GM23338 (cell line): ENCODE results near the gene EXOC3L1. TPM values are rescaled to one million over a fixed set of nuclear protein-coding genes. Genes with fewer than 3 reads are reported as not detected.
A peak's percentile ranks its signal among the peaks of the same experiment; 100 is the strongest.

ENCODE experiments used
- ATAC-seq: fragments of 200-7000 bp; cut with Tn5 transposase; 3 replicates; pipeline ENCODE4 v1.9.1; 2020
- DNase-seq: peaks from one replicate; pipeline ENCODE4 v3.0.0-alpha.2; 2015; ENCODE audit warnings: low spot score
- H2AFZ ChIP-seq: fragments of 200-600 bp; sonication (generic); 2 replicates; pipeline ENCODE4 v1.8.0; 2016; ENCODE audit warnings: antibody characterized with exemption, mild to moderate bottlenecking, moderate library complexity
- H3F3A ChIP-seq: fragments of 200-600 bp; sonication (generic); replicated peaks from 2 replicates; pipeline ENCODE4 v1.8.0; 2017; ENCODE audit warnings: antibody characterized with exemption, mixed run types, low read depth
- H3K27ac ChIP-seq: fragments of 200-600 bp; sonication (generic); 2 replicates; pipeline ENCODE4 v1.6.1; 2016; ENCODE audit warnings: low read depth
- H3K27me3 ChIP-seq: fragments of 200-600 bp; sonication (generic); 2 replicates; pipeline ENCODE4 v1.8.0; 2016; ENCODE audit warnings: mild to moderate bottlenecking, mixed run types, moderate library complexity; ENCODE audit not compliant: insufficient read depth
- H3K36me3 ChIP-seq: fragments of 200-600 bp; sonication (generic); 2 replicates; pipeline ENCODE4 v1.8.0; 2016; ENCODE audit warnings: mild to moderate bottlenecking; ENCODE audit not compliant: insufficient read depth
- H3K4me1 ChIP-seq: fragments of 200-600 bp; sonication (generic); 2 replicates; pipeline ENCODE4 v1.8.0; 2016; ENCODE audit warnings: mild to moderate bottlenecking, moderate library complexity; ENCODE audit not compliant: insufficient read depth
- H3K4me2 ChIP-seq: fragments of 200-600 bp; sonication (generic); 2 replicates; pipeline ENCODE4 v1.7.1; 2017; ENCODE audit warnings: mixed run types
- H3K4me3 ChIP-seq: fragments of 200-600 bp; sonication (generic); 2 replicates; pipeline ENCODE4 v1.6.1; 2016; ENCODE audit warnings: mixed run types
- H3K79me2 ChIP-seq: fragments of 200-600 bp; sonication (generic); replicated peaks from 2 replicates; pipeline ENCODE4 v1.8.0; 2017; ENCODE audit warnings: mild to moderate bottlenecking; ENCODE audit not compliant: insufficient read depth
- H3K9me2 ChIP-seq: fragments of 200-600 bp; sonication (generic); 2 replicates; pipeline ENCODE4 v1.8.0; 2017; ENCODE audit not compliant: insufficient read depth
- H4K20me1 ChIP-seq: fragments of 200-600 bp; sonication (generic); replicated peaks from 2 replicates; pipeline ENCODE4 v1.8.0; 2017; ENCODE audit warnings: mild to moderate bottlenecking; ENCODE audit not compliant: insufficient read depth
- H3K27ac Mint-ChIP-seq: 2 replicates; pipeline ENCODE4 v1.8.0; 2020; ENCODE audit warnings: inconsistent platforms, mild to moderate bottlenecking, moderate library complexity, mixed read lengths
- H3K27me3 Mint-ChIP-seq: 3 replicates; pipeline ENCODE4 v1.8.0; 2022; ENCODE audit warnings: low read depth, mild to moderate bottlenecking, moderate library complexity, mixed read lengths, inconsistent platforms; ENCODE audit not compliant: insufficient read depth, poor library complexity
- H3K36me3 Mint-ChIP-seq: 3 replicates; pipeline ENCODE4 v1.8.0; 2021; ENCODE audit warnings: low read depth, mild to moderate bottlenecking, inconsistent platforms, moderate library complexity, mixed read lengths
- H3K4me1 Mint-ChIP-seq: 3 replicates; pipeline ENCODE4 v1.8.0; 2020; ENCODE audit warnings: mild to moderate bottlenecking, inconsistent platforms, mixed read lengths
- H3K4me3 Mint-ChIP-seq: 3 replicates; pipeline ENCODE4 v1.8.0; 2021; ENCODE audit warnings: moderate library complexity, mild to moderate bottlenecking, inconsistent platforms, mixed read lengths
- H3K9me3 Mint-ChIP-seq: 3 replicates; pipeline ENCODE4 v1.8.0; 2020; ENCODE audit warnings: moderate library complexity, mild to moderate bottlenecking, inconsistent platforms, mixed read lengths
- CREB1 ChIP-seq: fragments of 250-450 bp; sonication (Bioruptor Pico); IDR thresholded peaks from 2 replicates; pipeline ENCODE4 v1.5.0; 2020; ENCODE audit warnings: low read depth, mild to moderate bottlenecking, moderate library complexity
- EZH2 ChIP-seq: fragments of 200-600 bp; sonication (generic); IDR thresholded peaks from one replicate; pipeline ENCODE4 v1.8.0; 2017; ENCODE audit warnings: antibody characterized with exemption, mild to moderate bottlenecking, low read depth; ENCODE audit not compliant: unreplicated experiment
- EZH2phosphoT487 ChIP-seq: fragments of 200-600 bp; sonication (generic); IDR thresholded peaks from one replicate; pipeline ENCODE4 v1.8.1; 2018; ENCODE audit warnings: antibody characterized with exemption; ENCODE audit not compliant: unreplicated experiment
- JUNB ChIP-seq: IDR thresholded peaks from one replicate; pipeline ENCODE4 v1.6.1; 2016; ENCODE audit warnings: antibody characterized with exemption; ENCODE audit not compliant: unreplicated experiment
- NANOG ChIP-seq: IDR thresholded peaks from 2 replicates; pipeline ENCODE4 v1.6.1; 2016; ENCODE audit warnings: antibody characterized with exemption, borderline replicate concordance
- POLR2AphosphoS5 ChIP-seq: IDR thresholded peaks from 2 replicates; pipeline ENCODE4 v1.6.1; 2016; ENCODE audit warnings: antibody characterized with exemption, low read depth
- REST ChIP-seq: IDR thresholded peaks from one replicate; pipeline ENCODE4 v1.6.1; 2018; ENCODE audit warnings: antibody characterized with exemption; ENCODE audit not compliant: unreplicated experiment
- STAT1 ChIP-seq: IDR thresholded peaks from one replicate; pipeline ENCODE4 v1.6.1; 2016; ENCODE audit warnings: antibody characterized with exemption; ENCODE audit not compliant: unreplicated experiment
- ZNF114 ChIP-seq: fragments of 250-450 bp; sonication (Bioruptor Pico); IDR thresholded peaks from 2 replicates; pipeline ENCODE4 v1.5.0; 2020; ENCODE audit warnings: mild to moderate bottlenecking, moderate library complexity
- ZNF462 ChIP-seq: fragments of 250-450 bp; sonication (Bioruptor Pico); IDR thresholded peaks from 2 replicates; pipeline ENCODE4 v1.5.0; 2020; ENCODE audit warnings: mild to moderate bottlenecking, moderate library complexity
- polyA plus RNA-seq: library from polyadenylated mRNA; unstranded; fragments of >200 nt; fragmentation: Nextera tagmentation; extraction: Ambion mirVana; gene quantifications from 2 replicates; pipeline ENCODE4 v1.2.1, GENCODE V29; 2016
- total RNA-seq: library from RNA; depleted of rRNA; stranded (reverse); fragments of >200 nt; shearing (Covaris generic); gene quantifications from 2 replicates; pipeline ENCODE4 v1.2.3, GENCODE V29; 2014

Gene EXOC3L1
- total and polyA plus RNA-seq, 2 experiments from 2014 or later: 1.1 to 2.3 TPM

- DNase-seq (no peak), ATAC-seq (no peak; the same call in 2 of the 3 replicates)
- Histone ChIP-seq H3F3A (peaks cover 23% of the 10 kb centered on the region; the same call in 1 of the 2 replicates), H3K36me3 (no peaks in the 10 kb centered on the region), H2AFZ (peak overlapping the region; percentile 81; the same call in 1 of the 2 replicates), H3K4me1 (peaks cover 33% of the 10 kb centered on the region), H3K4me3 (peak overlapping the region; percentile 63), H3K27ac (no peak overlapping the region), H3K79me2 (no peaks in the 10 kb centered on the region), H3K9me2 (no peaks in the 10 kb centered on the region), H3K4me2 (peak overlapping the region; percentile 88), H4K20me1 (peaks cover 11% of the 10 kb centered on the region), H3K27me3 (peaks cover 78% of the 10 kb centered on the region)
- H3K27me3 Mint-ChIP-seq: peaks cover 82% of the 10 kb centered on the region
- no peaks in the 10 kb centered on the region; the same call in 1 of the 3 replicates for H3K9me3 Mint-ChIP-seq
- peak; percentile 64 for TF ChIP-seq EZH2
- TF ChIP-seq CREB1 (CRISPR knock-in tag): no peak
- peaks cover 3% of the 10 kb centered on the region; the same call in 2 of the 3 replicates for H3K36me3 Mint-ChIP-seq
- H3K4me3 Mint-ChIP-seq: peak overlapping the region; percentile 76; the same call in 2 of the 3 replicates
- no peak overlapping the region for H3K27ac Mint-ChIP-seq
- H3K4me1 Mint-ChIP-seq: peaks cover 34% of the 10 kb centered on the region
Observed at GRCh38 chr16:67174706-67175231, 15.2 kb downstream of the EXOC3L1 start.

- Mint-ChIP-seq H3K27ac (no peak overlapping the region), H3K4me1 (peaks cover 38% of the 10 kb centered on the region), H3K4me3 (peak overlapping the region; percentile 76), H3K36me3 (peaks cover 3% of the 10 kb centered on the region; the same call in 2 of the 3 replicates), H3K27me3 (peaks cover 86% of the 10 kb centered on the region), H3K9me3 (no peaks in the 10 kb centered on the region; the same call in 1 of the 3 replicates)
- Histone ChIP-seq H3K27me3 (peaks cover 85% of the 10 kb centered on the region), H3K36me3 (no peaks in the 10 kb centered on the region), H4K20me1 (peaks cover 11% of the 10 kb centered on the region), H3K4me1 (peaks cover 34% of the 10 kb centered on the region), H3F3A (peaks cover 23% of the 10 kb centered on the region; the same call in 1 of the 2 replicates), H2AFZ (peak overlapping the region; percentile 81), H3K79me2 (no peaks in the 10 kb centered on the region), H3K4me2 (peak overlapping the region; percentile 88), H3K27ac (no peak overlapping the region), H3K9me2 (no peaks in the 10 kb centered on the region), H3K4me3 (peak overlapping the region; percentile 63)
- peak; percentile 82 for DNase-seq
- ATAC-seq: peak; percentile 36
- TF ChIP-seq EZH2 (peak; percentile 40), EZH2phosphoT487 (peak; percentile 74), STAT1 (no peak), POLR2AphosphoS5 (peak; percentile 48), REST (no peak), ZNF114 (CRISPR knock-in tag) (no peak), NANOG (no peak), JUNB (no peak), ZNF462 (CRISPR knock-in tag) (no peak), CREB1 (CRISPR knock-in tag) (no peak)
Observed at GRCh38 chr16:67173808-67174705, 15.9 kb downstream of the EXOC3L1 start.
